A549 (cell line): ENCODE data around the gene ATP1A2. TPM values are rescaled to one million over a fixed set of nuclear protein-coding genes. Genes with fewer than 3 reads are reported as not detected.

ENCODE experiments used
- ATAC-seq, 2 experiments: fragments of 200-7000 bp in 1 of 2; fragments of >200 bp in 1 of 2; cut with Nextera tagmentation in 1 of 2; cut with Tn5 transposase in 1 of 2; 3 replicates each; pipeline versions ENCODE4 v1.8.0 to v1.9.1; 2018 to 2020; ENCODE audit warnings: mild to moderate bottlenecking in 1 of 2, moderate library complexity in 1 of 2
- CTCF ChIA-PET: fragments of 300-600 bp; sonication (Branson Sonifier 250); formaldehyde crosslinking; extraction: SDS; loops from one replicate; lab custom pipeline; 2021; ENCODE audit warnings: antibody characterized with exemption, inconsistent platforms; lab: Yijun Ruan, JAX
- POLR2A ChIA-PET: fragments of 350-600 bp; formaldehyde crosslinking; extraction: SDS; loops from one replicate; lab custom pipeline; 2021; ENCODE audit warnings: antibody characterized with exemption, inconsistent platforms; lab: Yijun Ruan, JAX
- DNase-seq, 2 experiments: peaks; one replicate each; pipeline versions ENCODE4 v3.0.0 to v3.0.0-alpha.2; 2011 to 2016; ENCODE audit warnings: low read depth in 1 of 2, low spot score in 1 of 2
- FAIRE-seq: peaks from 2 replicates; lab custom pipeline; 2011; peaks lifted over from hg19 to GRCh38; lab: Jason Lieb, UNC
- H3K27ac ChIP-seq, 2 experiments: fragments of >200 bp; sonication (Bioruptor Twin); formaldehyde crosslinking; 3 replicates each; pipeline ENCODE4 v1.5.1; 2016 to 2017
- H3K4me1 ChIP-seq: fragments of >200 bp; sonication (Bioruptor Twin); formaldehyde crosslinking; 3 replicates; pipeline ENCODE4 v1.6.1; 2016
- H3K4me2 ChIP-seq: fragments of >200 bp; sonication (Bioruptor Twin); formaldehyde crosslinking; 3 replicates; pipeline ENCODE4 v1.6.1; 2016
- H3K4me3 ChIP-seq: fragments of >200 bp; sonication (Bioruptor Twin); formaldehyde crosslinking; 3 replicates; pipeline ENCODE4 v1.5.1; 2016
- H3K9me3 ChIP-seq: fragments of >200 bp; sonication (Bioruptor Twin); formaldehyde crosslinking; 3 replicates; pipeline ENCODE4 v1.6.1; 2016
- BCL3 ChIP-seq: fragments of >200 bp; sonication (Bioruptor Twin); formaldehyde crosslinking; IDR thresholded peaks from 3 replicates; pipeline ENCODE4 v1.6.1; 2016
- CBX8 ChIP-seq: fragments of 200-600 bp; sonication (generic); IDR thresholded peaks from 2 replicates; pipeline ENCODE4 v1.6.1; 2016
- CEBPB ChIP-seq, 2 experiments: fragments of >200 bp in 1 of 2; sonication (Bioruptor Twin) in 1 of 2; formaldehyde crosslinking in 1 of 2; IDR thresholded peaks; 2 replicates each; pipeline ENCODE4 v1.6.1; 2012 to 2016
- CHD2 ChIP-seq: fragments of 150-350 bp; IDR thresholded peaks from 2 replicates; pipeline ENCODE4 v1.6.1; 2014; ENCODE audit warnings: low read length; ENCODE audit not compliant: partially characterized antibody
- EHF ChIP-seq: fragments of 250-450 bp; sonication (Bioruptor Pico); IDR thresholded peaks from 2 replicates; pipeline ENCODE4 v1.5.0; 2020; ENCODE audit warnings: mild to moderate bottlenecking
- EP300 ChIP-seq, 2 experiments: fragments of >200 bp; sonication (Bioruptor Twin); formaldehyde crosslinking; IDR thresholded peaks; 2 replicates in 1 of 2; 3 replicates in 1 of 2; pipeline ENCODE4 v1.6.1; 2016 to 2017
- ESRRA ChIP-seq: fragments of 150-350 bp; IDR thresholded peaks from 2 replicates; pipeline ENCODE4 v1.6.1; 2014; ENCODE audit warnings: mild to moderate bottlenecking, low read length, borderline replicate concordance
- FOXS1 ChIP-seq: fragments of 250-450 bp; sonication (Bioruptor Pico); IDR thresholded peaks from 2 replicates; pipeline ENCODE4 v1.5.0; 2020; ENCODE audit warnings: mild to moderate bottlenecking, moderate library complexity
- HOXA7 ChIP-seq: fragments of 250-450 bp; sonication (Bioruptor Pico); IDR thresholded peaks from 2 replicates; pipeline ENCODE4 v1.5.0; 2020; ENCODE audit warnings: mild to moderate bottlenecking, moderate library complexity
- HOXB13 ChIP-seq: fragments of 250-450 bp; sonication (Bioruptor Pico); IDR thresholded peaks from 2 replicates; pipeline ENCODE4 v1.5.0; 2020; ENCODE audit warnings: low read depth, mild to moderate bottlenecking, moderate library complexity
- JUN ChIP-seq, 2 experiments: fragments of >200 bp; sonication (Bioruptor Twin); formaldehyde crosslinking; IDR thresholded peaks; 2 replicates in 1 of 2; 3 replicates in 1 of 2; pipeline ENCODE4 v1.6.1; 2016 to 2017
- JUNB ChIP-seq: fragments of >200 bp; sonication (Bioruptor Twin); formaldehyde crosslinking; IDR thresholded peaks from 2 replicates; pipeline ENCODE4 v1.6.1; 2016
- MAFK ChIP-seq: fragments of 450-650 bp; IDR thresholded peaks from 2 replicates; pipeline ENCODE4 v1.6.1; 2014; ENCODE audit not compliant: partially characterized antibody
- MYC ChIP-seq: IDR thresholded peaks from 2 replicates; pipeline ENCODE4 v1.6.1; 2012; ENCODE audit warnings: mild to moderate bottlenecking, inconsistent platforms, low read length, improper control_type of control experiment, borderline replicate concordance
- NR3C1 ChIP-seq: fragments of >200 bp; sonication (Bioruptor Twin); formaldehyde crosslinking; IDR thresholded peaks from 3 replicates; pipeline ENCODE4 v1.6.1; 2017
- POLR2A ChIP-seq: IDR thresholded peaks from 2 replicates; pipeline ENCODE4 v1.6.1; 2012; ENCODE audit warnings: mild to moderate bottlenecking, low read length
- RAD21 ChIP-seq, 2 experiments: fragments of >200 bp in 1 of 2; sonication (Bioruptor Twin) in 1 of 2; formaldehyde crosslinking in 1 of 2; IDR thresholded peaks in 1 of 2; conservative IDR thresholded peaks in 1 of 2; 2 replicates in 1 of 2; 3 replicates in 1 of 2; pipeline ENCODE4 v1.6.1; 2012 to 2018; ENCODE audit warnings: inconsistent platforms in 1 of 2
- REST ChIP-seq: fragments of 200-600 bp; sonication (generic); IDR thresholded peaks from 2 replicates; pipeline ENCODE4 v1.6.1; 2016; ENCODE audit warnings: antibody characterized with exemption, mild to moderate bottlenecking, moderate library complexity
- RFX5 ChIP-seq: fragments of 450-650 bp; IDR thresholded peaks from 2 replicates; pipeline ENCODE4 v1.7.1; 2014; ENCODE audit warnings: antibody characterized with exemption, mild to moderate bottlenecking, moderate library complexity
- ZNF302 ChIP-seq: fragments of 250-450 bp; sonication (Bioruptor Pico); IDR thresholded peaks from 2 replicates; pipeline ENCODE4 v1.9.0; 2021; ENCODE audit warnings: inconsistent platforms, mild to moderate bottlenecking, moderate library complexity
- whole genome bisulfite sequencing: methylation state at CpG from one replicate; pipeline ENCODE4 v1.1.6; 2017; ENCODE audit errors: missing lambda C conversion rate; 5-methylcytosine and 5-hydroxymethylcytosine counted together
- polyA plus RNA-seq, 4 experiments: library from polyadenylated mRNA; depleted of rRNA in 3 of 4; stranded (reverse); fragments of >200 nt; fragmentation: RNase III in 1 of 4; extraction: RNeasy Plus Mini Kit Qiagen cat#74134 plus additional on column Dnase treatment in 1 of 4; gene quantifications; 2 replicates in 3 of 4; 3 replicates in 1 of 4; pipeline ENCODE4 v1.2.3, GENCODE V29; 2011 to 2017

ATP1A2 gene
- polyA plus RNA-seq, 2 of the 4 experiments (the other 2 are of a cell fraction): 0.09 TPM; not detected in 1

- no peak within 1 kb of the TSS for H3K4me2 ChIP-seq
- no peak within 1 kb of the TSS for H3K27ac ChIP-seq
- H3K9me3 ChIP-seq: no peaks in the 10 kb centered on the region
- ChIA-PET POLR2A (no interaction called here), CTCF (interaction anchor here (0.8 to 16.8 kb wide), 10 partner anchors 15 to 296 kb away, joined by 3 to 409 read pairs (median 4); partner anchors contain the start of gene KCNJ10)
- WGBS: 16% methylated on average over 5 of the region's 14 CpGs
- TF ChIP-seq ESRRA: no peak
- 0 out of 3 replicates have a peak, but pooled peaks cover 2% of the 10 kb centered on the region for H3K4me1 ChIP-seq
- ATAC-seq (no peak), DNase-seq (no peak), FAIRE-seq (no peak)
- H3K4me3 ChIP-seq: no peak within 1 kb of the TSS
Measured at GRCh38 chr1:160081261-160081936, 34.2 kb upstream of the ATP1A2 start, which contains the start of gene KCNJ9. KCNJ9 (plus strand) TSS chr1:160081538; CDS start chr1:160084031, 2,493 bp downstream.

- Histone ChIP-seq H3K4me1 (0 out of 3 replicates have a peak, but pooled peaks cover 2% of the 10 kb centered on the region), H3K4me3 (no peak overlapping the region), H3K4me2 (no peak overlapping the region), H3K9me3 (no peaks in the 10 kb centered on the region), H3K27ac (no peak overlapping the region)
- TF ChIP-seq NR3C1 (no peak), FOXS1 (CRISPR knock-in tag) (no peak), RAD21 (conservative IDR thresholded peaks at IDR 0.05 in 1 of 2, IDR thresholded peaks at IDR 0.05 in 1 of 2) (no peak), RFX5 (no peak), MYC (no peak), JUN (IDR thresholded peaks at IDR 0.05) (no peak), EHF (CRISPR knock-in tag) (no peak)
- FAIRE-seq (no peak), ATAC-seq (no peak), DNase-seq (no peak)
- CTCF ChIA-PET: interaction anchor here (0.8 to 16.8 kb wide), 11 partner anchors 9 to 302 kb away, joined by 3 to 409 read pairs (median 4); partner anchors contain the start of genes DUSP23 and KCNJ10
- 5% methylated on average over 2 of the region's 2 CpGs for WGBS
- POLR2A ChIA-PET: no interaction called here
Measured at GRCh38 chr1:160082487-160082886, 33.1 kb upstream of the ATP1A2 start.

- no peaks in the 10 kb centered on the region for H3K9me3 ChIP-seq
- FAIRE-seq (no peak), ATAC-seq (no peak), DNase-seq (no peak)
- no peak overlapping the region; the same call in 2 of the 3 replicates for H3K4me3 ChIP-seq
- H3K4me1 ChIP-seq: 0 out of 3 replicates have a peak, but pooled peaks cover 2% of the 10 kb centered on the region
- CTCF ChIA-PET: interaction anchor here (0.8 to 16.8 kb wide), 11 partner anchors 8 to 302 kb away, joined by 3 to 409 read pairs (median 3); partner anchors contain the start of genes DUSP23 and KCNJ10
- no peak overlapping the region; the same call in 2 of the 3 replicates for H3K4me2 ChIP-seq
- TF ChIP-seq FOXS1 (CRISPR knock-in tag) (no peak), POLR2A (no peak), CEBPB (IDR thresholded peaks at IDR 0.05) (no peak), HOXA7 (CRISPR knock-in tag) (no peak), BCL3 (no peak), EP300 (IDR thresholded peaks at IDR 0.05) (no peak), MAFK (no peak), REST (no peak), ESRRA (no peak), CHD2 (no peak), MYC (no peak), JUNB (no peak), HOXB13 (CRISPR knock-in tag) (no peak), CBX8 (no peak), ZNF302 (CRISPR knock-in tag) (no peak), NR3C1 (no peak), RFX5 (no peak)
- WGBS: 31% methylated on average over 2 of the region's 3 CpGs
- POLR2A ChIA-PET: no interaction called here
- H3K27ac ChIP-seq: no peak overlapping the region
Measured at GRCh38 chr1:160082926-160083325, 32.6 kb upstream of the ATP1A2 start.
